ENCODE results near the gene KCNK16.
A peak's percentile ranks its signal among the peaks of the same experiment; 100 is the strongest.

KCNK16 gene

DNA sequence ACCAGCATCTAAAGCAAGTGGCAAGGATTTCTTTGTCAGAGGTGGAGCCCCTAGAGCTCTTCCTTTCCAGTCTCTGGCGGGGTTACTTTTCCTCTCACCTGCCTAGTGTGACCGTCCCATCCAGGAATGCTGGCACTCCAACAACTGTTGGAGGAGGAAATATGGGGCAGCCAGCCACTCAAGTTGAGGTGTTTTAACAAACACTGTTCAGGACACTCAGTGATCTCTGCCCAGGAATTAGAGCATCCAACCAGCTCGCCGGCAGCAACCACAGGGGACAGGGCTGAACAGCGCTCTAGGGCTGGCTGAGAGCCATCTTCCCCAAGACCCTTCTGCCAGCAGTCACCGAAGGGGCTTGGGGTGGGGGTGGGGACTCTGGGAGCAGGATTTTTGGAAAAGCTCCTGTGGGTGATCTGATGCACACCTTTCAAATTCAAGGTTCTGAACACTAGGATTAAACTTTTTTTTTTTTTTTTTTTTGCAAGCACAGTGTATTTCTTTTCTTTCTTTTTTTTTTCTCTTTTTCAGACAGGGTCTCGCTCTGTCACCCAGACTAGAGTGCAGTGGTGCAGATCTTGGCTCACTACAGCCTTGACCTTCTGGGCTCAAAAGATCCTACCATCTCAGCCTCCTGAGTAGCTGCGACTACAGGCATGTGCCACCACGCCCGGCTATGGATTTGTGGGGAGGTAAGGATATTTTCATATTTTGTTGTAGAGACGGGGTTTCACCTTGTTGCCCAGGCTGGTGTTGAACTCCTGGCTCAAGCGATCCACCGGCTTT, 28.4 kb upstream of the KCNK16 start:
- H3K27ac Mint-ChIP-seq, result no peak overlapping the region
- no peak overlapping the region for H3K4me3 Mint-ChIP-seq
- H3K4me1 Mint-ChIP-seq (ENCODE audit: low read depth in 2 of 2), result peaks cover 0 to 3% of the 10 kb centered on the region in 2 donors
- peaks cover 7 to 32% of the 10 kb centered on the region in 2 donors for H3K27me3 Mint-ChIP-seq
- ATAC-seq (replicated peaks) (no peak), DNase-seq (no peak)
- H3K36me3 Mint-ChIP-seq (ENCODE audit: insufficient read depth), result no peaks in the 10 kb centered on the region
- no peaks in the 10 kb centered on the region for H3K9me3 Mint-ChIP-seq

DNA sequence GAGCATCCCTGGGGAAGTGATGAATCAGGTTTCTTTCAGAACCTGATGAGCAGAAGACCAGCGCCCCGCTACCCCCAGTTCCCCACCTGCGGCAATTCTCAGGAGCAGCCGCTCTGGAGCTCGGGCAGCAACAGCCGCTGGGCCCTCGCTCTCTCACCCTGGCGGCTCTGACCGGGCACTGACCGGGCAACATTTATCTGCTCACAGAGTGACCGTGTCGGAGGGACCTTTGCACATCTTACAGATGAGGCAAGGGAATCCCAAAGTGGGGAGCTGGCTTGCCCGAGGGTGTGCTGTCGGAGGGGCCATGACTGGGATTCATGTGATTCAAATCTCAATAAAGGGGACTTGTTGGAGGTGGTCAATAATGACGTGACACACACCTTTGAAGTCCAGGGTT, 26.2 kb upstream of the KCNK16 start:
- DNase-seq (no peak), ATAC-seq (replicated peaks) (no peak)
- H3K27me3 Mint-ChIP-seq, result peaks cover 7 to 24% of the 10 kb centered on the region in 2 donors
- peaks cover 3% of the 10 kb centered on the region for H3K36me3 Mint-ChIP-seq (ENCODE audit: insufficient read depth)
- no peak overlapping the region for H3K4me3 Mint-ChIP-seq
- H3K9me3 Mint-ChIP-seq, result no peaks in the 10 kb centered on the region
- no peak overlapping the region for H3K27ac Mint-ChIP-seq
- peaks cover 0 to 3% of the 10 kb centered on the region in 2 donors for H3K4me1 Mint-ChIP-seq (ENCODE audit: low read depth in 2 of 2)

DNA sequence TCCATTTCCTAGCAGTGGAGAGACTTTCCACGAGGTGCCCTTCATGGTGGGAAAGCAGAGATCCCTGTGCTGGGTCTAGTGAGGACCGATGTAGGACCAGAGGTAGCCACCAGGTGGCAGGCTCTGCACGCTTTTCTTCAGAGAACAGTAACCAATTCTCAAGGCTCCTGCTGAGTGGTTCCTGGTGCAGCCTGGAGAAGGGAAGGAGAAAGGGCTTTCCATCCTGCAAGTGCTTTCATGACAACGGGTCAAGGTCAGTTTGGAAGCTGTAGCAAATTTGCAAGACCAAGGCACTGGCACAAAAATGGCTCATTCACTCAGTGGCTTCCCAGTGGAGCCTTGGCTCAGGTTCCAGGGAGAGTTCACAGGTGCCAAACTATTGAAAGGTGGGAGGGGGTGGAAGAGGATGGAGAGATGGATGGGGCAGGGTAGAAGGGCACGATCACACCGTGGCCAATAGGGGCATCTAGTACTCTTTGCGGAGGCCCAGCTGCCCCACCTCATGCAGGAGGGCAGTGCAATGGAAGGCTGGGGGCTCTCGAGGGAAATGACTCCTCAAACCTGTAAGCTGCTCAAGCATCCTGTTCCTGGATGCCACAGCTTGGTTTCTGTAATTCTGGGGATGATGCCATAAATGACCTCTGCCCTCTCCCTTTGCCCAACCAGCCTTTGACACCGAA, 25.5 kb upstream of the KCNK16 start:
- Mint-ChIP-seq H3K27ac (no peak overlapping the region), H3K27me3 (peaks cover 7 to 20% of the 10 kb centered on the region in 2 donors), H3K4me1 (ENCODE audit: low read depth in 2 of 2) (peaks cover 0 to 3% of the 10 kb centered on the region in 2 donors), H3K36me3 (ENCODE audit: insufficient read depth) (peaks cover 3% of the 10 kb centered on the region), H3K9me3 (no peaks in the 10 kb centered on the region), H3K4me3 (no peak overlapping the region)
- ATAC-seq (replicated peaks) (peak; percentile 48), DNase-seq (peak; percentile 28 to 55 (median 31))

DNA sequence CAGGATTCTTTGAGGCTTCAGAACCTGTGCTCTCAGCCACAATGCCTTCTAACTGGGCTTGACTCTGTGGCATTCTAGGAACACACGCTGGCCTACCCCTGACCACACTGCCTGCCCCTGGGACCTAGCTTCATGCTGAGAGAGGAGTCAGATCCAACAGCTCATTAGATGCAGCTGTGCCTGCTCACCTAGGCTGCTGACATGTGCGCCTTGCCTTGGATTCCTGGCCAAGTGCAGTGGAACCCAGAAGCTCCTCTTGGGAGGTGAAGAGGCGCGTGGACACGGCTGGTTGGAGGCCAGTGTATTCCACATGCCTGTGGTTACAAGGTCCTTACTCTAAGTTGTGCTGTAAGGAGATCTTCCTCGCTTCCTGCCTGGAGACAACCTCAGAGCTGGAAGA, 24.7 kb upstream of the KCNK16 start:
- H3K36me3 Mint-ChIP-seq (ENCODE audit: insufficient read depth), result peaks cover 3% of the 10 kb centered on the region
- peaks cover 7 to 20% of the 10 kb centered on the region in 2 donors for H3K27me3 Mint-ChIP-seq
- DNase-seq (no peak), ATAC-seq (replicated peaks) (no peak)
- H3K4me3 Mint-ChIP-seq, result no peak overlapping the region
- H3K9me3 Mint-ChIP-seq, result no peaks in the 10 kb centered on the region
- no peak overlapping the region for H3K27ac Mint-ChIP-seq
- peaks cover 0 to 3% of the 10 kb centered on the region in 2 donors for H3K4me1 Mint-ChIP-seq (ENCODE audit: low read depth in 2 of 2)

DNA sequence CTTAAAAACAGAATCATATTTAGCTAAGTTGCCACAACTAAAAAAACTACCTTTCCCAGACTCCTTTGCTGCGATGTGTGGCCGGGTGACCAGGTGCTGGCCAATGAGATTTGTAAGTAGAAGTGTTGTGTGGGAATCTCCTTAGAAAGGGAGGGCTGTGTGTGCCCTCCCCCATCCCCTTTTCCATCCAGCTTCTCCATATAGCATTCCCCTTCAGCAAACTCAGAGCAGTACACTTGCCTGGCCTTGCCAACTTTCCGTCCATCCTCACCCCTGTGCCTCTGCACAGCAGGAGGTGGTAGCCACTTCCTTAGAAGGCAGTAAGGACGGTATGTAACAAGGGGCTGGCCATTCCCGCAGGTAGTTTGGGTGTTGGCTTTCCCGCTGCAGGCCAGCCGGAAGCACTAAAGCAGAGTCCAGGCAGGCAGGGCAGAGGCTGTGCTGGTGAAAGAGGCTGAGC, 22.3 kb upstream of the KCNK16 start:
- ATAC-seq (replicated peaks), result no peak
- Mint-ChIP-seq H3K4me3 (no peak overlapping the region), H3K27me3 (peaks cover 7 to 26% of the 10 kb centered on the region in 2 donors), H3K36me3 (ENCODE audit: insufficient read depth) (peaks cover 3% of the 10 kb centered on the region), H3K4me1 (ENCODE audit: low read depth in 2 of 2) (peaks cover 0 to 3% of the 10 kb centered on the region in 2 donors), H3K9me3 (no peaks in the 10 kb centered on the region), H3K27ac (no peak overlapping the region)
- no peak for DNase-seq

DNA sequence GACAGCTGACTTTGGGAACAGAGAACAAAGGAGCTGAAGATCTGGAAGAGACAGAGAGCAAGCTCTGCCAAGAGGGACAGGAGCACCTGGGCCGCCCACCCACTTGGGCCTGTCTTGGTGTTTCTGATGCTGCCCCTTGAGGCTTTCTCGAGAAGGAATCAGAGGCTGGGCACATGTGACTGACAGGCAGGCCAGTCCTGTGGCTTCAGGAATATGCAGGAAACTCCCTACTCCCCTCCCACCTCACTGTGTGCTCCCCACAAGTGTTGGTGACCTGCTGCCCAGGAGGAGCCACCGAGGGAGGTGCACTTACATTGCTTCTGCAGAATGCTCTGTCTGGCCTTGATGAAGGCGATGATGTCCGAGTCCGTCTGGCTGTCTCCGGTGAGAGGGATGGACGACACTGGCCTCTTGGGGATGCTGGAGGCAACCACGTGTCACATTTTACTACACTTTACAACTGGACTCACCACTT, 20.9 kb upstream of the KCNK16 start:
- H3K9me3 Mint-ChIP-seq, result no peaks in the 10 kb centered on the region
- no peak overlapping the region for H3K27ac Mint-ChIP-seq
- H3K4me3 Mint-ChIP-seq, result no peak overlapping the region
- ATAC-seq (replicated peaks), result no peak
- H3K4me1 Mint-ChIP-seq (ENCODE audit: low read depth in 2 of 2), result peaks cover 0 to 3% of the 10 kb centered on the region in 2 donors
- peaks cover 3% of the 10 kb centered on the region for H3K36me3 Mint-ChIP-seq (ENCODE audit: insufficient read depth)
- H3K27me3 Mint-ChIP-seq, result peaks cover 12 to 30% of the 10 kb centered on the region in 2 donors
- no peak for DNase-seq

DNA sequence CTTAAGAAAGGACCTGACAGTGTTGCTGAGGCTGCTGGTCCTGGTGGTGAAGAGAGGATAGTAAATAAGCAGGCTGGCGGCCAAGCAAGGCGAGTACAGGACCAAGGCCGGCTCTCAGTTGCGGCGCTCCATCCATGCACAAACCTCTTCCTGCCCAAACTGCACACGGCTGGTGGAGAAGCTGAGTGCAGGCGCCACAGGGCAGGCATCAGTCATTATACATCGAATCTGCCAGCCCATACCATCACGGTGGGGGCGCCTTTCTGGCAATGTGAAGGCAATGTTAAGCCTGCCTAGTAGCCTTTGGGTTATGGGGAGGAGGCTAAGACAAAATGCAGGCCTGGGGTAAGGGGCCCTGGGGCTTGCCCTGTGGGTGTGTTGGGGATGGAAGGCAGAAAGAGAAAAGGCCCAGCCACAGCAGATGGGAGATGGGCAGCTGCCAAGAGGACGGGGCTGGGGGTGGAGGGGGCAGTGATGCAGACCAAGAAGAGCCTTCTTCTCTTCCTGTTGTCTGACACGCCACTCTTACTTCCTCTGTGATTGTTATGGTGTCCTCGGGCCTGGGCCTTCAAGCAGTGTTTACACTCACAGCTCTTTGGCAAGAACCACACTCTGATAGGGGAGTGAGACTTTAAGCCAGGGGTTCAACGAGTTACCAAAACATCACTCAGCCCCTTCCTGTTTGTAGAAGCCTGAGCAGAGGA, 20.3 kb upstream of the KCNK16 start:
- Mint-ChIP-seq H3K4me3 (no peak overlapping the region), H3K27me3 (peaks cover 13 to 30% of the 10 kb centered on the region in 2 donors), H3K4me1 (ENCODE audit: low read depth in 2 of 2) (peaks cover 0 to 2% of the 10 kb centered on the region in 2 donors), H3K9me3 (no peaks in the 10 kb centered on the region), H3K36me3 (ENCODE audit: insufficient read depth) (peaks cover 3% of the 10 kb centered on the region), H3K27ac (no peak overlapping the region)
- ATAC-seq (replicated peaks), result no peak
- no peak for DNase-seq

DNA sequence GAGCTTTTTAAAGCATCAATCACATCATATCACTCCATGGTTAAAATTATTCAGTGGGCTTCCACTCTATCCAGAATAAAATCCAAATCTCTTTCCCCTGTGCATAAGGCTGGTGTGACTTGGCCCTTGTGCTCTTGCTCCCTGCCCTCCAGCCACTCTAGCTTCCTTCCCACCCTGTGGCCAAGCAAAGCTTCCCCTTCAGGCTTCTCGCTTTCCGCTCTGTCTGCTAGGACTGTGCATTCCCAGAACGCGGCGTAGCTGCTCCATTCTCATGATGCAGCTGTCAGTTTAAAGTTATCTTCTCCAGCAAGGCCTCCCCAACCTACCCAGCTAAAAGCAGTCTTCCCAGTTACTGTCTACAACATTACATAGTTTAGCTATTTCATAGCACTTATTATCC, 19.4 kb upstream of the KCNK16 start:
- no peak overlapping the region for H3K4me3 Mint-ChIP-seq
- DNase-seq (no peak), ATAC-seq (replicated peaks) (no peak)
- peaks cover 3% of the 10 kb centered on the region for H3K36me3 Mint-ChIP-seq (ENCODE audit: insufficient read depth)
- H3K9me3 Mint-ChIP-seq, result no peaks in the 10 kb centered on the region
- peaks cover 3 to 4% of the 10 kb centered on the region in 2 donors for H3K4me1 Mint-ChIP-seq (ENCODE audit: low read depth in 2 of 2)
- peaks cover 15 to 34% of the 10 kb centered on the region in 2 donors for H3K27me3 Mint-ChIP-seq
- no peak overlapping the region for H3K27ac Mint-ChIP-seq

DNA sequence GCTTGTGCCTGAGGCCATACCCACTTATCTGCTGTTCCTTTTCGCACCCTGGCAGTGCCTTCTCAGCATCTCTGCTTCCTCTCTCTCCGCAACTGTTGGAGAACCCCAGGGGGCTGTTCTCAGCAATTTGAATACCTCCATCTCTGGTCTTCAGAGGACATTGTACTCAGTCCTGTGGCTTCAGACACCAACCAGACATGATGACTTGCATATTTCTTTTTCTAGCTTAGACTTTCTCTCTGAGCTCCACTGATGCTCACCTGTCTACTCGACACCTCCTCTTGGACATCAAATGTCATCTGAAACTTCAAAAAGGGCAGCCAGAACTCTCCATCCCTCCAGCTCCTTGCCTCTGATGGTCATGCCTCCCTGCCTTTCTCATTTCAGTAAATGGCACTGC, 18.9 kb upstream of the KCNK16 start:
- Mint-ChIP-seq H3K9me3 (no peaks in the 10 kb centered on the region), H3K27me3 (peaks cover 15 to 34% of the 10 kb centered on the region in 2 donors), H3K27ac (no peak overlapping the region), H3K4me3 (no peak overlapping the region), H3K4me1 (ENCODE audit: low read depth in 2 of 2) (peaks cover 8 to 10% of the 10 kb centered on the region in 2 donors), H3K36me3 (ENCODE audit: insufficient read depth) (peaks cover 3% of the 10 kb centered on the region)
- ATAC-seq (replicated peaks), result no peak
- DNase-seq, result no peak

DNA sequence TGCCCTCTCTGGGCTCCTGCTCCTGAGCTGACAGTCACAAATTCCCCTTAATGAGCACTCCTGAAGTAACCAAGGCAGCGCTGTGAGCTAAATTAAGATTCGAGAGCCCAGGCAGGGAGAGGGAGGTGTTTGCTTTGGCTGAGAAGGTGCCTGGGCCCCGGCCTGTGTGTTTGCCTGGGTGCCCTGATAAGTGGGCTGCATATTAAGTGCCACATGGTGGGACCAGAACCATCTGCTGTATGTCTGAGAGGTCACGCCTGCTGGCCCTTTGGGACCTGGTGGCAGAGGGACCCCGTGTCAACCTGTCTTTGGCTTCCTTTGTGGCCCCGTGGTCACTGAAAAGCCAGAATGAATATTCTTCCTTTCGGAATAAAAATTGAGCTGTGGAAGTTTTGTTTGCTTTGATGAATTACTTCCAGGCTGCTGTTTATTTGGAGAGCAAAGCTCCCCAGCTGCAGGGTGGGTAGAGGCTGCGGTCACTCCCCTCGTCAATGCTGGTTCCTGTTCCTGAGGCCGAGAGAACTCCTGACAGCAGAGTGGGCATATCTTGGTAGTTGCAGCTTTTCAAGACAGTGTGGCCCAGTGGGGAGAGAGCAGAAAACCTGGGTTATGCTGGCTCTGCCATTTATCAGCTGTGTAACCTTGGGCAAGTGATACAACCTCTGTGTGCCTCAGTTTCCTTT, 17.5 kb upstream of the KCNK16 start:
- no peak overlapping the region for H3K4me3 Mint-ChIP-seq
- H3K4me1 Mint-ChIP-seq (ENCODE audit: low read depth in 2 of 2), result peaks cover 15 to 17% of the 10 kb centered on the region in 2 donors
- peaks cover 15 to 37% of the 10 kb centered on the region in 2 donors for H3K27me3 Mint-ChIP-seq
- no peak overlapping the region for H3K27ac Mint-ChIP-seq
- DNase-seq (no peak), ATAC-seq (replicated peaks) (no peak)
- H3K36me3 Mint-ChIP-seq (ENCODE audit: insufficient read depth), result no peaks in the 10 kb centered on the region
- no peaks in the 10 kb centered on the region for H3K9me3 Mint-ChIP-seq

DNA sequence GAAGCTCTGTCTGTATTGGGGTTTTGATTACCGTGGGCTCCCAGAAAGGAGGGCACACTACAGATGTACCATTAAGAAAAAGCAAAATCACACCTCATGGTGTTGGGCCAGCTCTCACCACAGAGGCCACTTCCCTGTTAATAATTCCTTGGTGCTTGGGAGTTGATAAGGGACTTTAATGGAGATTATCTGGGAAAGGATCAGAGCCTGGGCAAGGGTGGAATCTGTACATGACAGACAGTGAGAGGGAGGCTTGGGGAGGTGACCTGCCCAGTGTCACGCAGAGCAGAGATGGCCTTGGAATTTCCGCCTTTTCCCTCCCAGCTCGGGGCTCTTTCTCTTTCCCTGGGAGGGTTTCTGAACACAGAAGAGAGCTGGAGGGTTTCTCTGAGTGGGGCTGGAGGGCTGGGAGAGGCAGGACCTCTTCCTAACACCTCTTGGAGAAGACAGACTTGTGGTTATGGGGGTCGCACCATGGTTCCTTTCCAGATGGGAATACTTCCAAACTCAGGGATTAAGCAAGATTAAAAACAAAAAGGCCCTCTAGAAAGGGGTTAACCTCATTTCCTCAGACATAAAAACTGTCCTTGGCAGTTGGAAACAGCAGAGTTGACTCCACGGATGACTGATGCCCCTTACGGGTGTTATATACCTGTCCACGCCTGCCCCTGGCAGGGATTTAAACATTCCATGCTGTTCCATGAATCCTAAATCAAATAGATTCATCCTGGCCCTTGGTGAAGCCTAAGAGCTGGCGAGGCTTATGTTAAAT, 16.8 kb upstream of the KCNK16 start:
- H3K27me3 Mint-ChIP-seq, result peaks cover 19 to 42% of the 10 kb centered on the region in 2 donors
- H3K27ac Mint-ChIP-seq, result no peak overlapping the region
- no peaks in the 10 kb centered on the region for H3K36me3 Mint-ChIP-seq (ENCODE audit: insufficient read depth)
- no peak overlapping the region for H3K4me3 Mint-ChIP-seq
- H3K9me3 Mint-ChIP-seq, result no peaks in the 10 kb centered on the region
- DNase-seq (no peak), ATAC-seq (replicated peaks) (no peak)
- H3K4me1 Mint-ChIP-seq (ENCODE audit: low read depth in 2 of 2), result peaks cover 15 to 17% of the 10 kb centered on the region in 2 donors

DNA sequence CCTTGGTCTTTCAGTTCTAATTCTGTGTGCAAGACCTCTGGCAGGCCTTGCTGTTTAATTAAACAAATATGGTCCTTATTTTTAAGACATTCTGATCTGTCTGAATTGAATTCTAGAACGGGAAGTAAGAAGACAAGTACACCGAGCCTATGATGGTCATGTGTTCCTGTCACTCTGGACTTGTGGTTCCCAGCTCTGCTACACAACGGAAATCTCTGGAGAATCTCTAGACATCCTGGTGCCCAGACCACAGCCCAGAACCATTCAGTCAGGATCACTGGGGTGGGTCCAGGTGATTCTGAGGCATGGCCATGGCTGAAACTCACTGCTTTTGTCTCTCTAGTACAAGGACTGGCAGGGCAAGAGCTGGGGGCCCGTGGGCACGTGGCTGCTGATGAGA, 15.9 kb upstream of the KCNK16 start:
- Mint-ChIP-seq H3K27ac (no peak overlapping the region), H3K36me3 (ENCODE audit: insufficient read depth) (no peaks in the 10 kb centered on the region), H3K9me3 (no peaks in the 10 kb centered on the region), H3K27me3 (peaks cover 19 to 42% of the 10 kb centered on the region in 2 donors), H3K4me1 (ENCODE audit: low read depth in 2 of 2) (peaks cover 15 to 17% of the 10 kb centered on the region in 2 donors), H3K4me3 (no peak overlapping the region)
- DNase-seq, result no peak
- no peak for ATAC-seq (replicated peaks)
